HG03571 (cell line): ENCODE measurements around the gene USP5.
"Not testable (repeated sequence)": the region's sequence is repeated elsewhere in the genome, so short reads cannot be mapped to it uniquely, and the experiment has no call there.

Source experiments
- ATAC-seq: cut with Tn5 transposase; IDR thresholded peaks from one replicate; pipeline ENCODE4 v1.9.1; 2021; ENCODE audit not compliant: unreplicated experiment

USP5 gene

DNA sequence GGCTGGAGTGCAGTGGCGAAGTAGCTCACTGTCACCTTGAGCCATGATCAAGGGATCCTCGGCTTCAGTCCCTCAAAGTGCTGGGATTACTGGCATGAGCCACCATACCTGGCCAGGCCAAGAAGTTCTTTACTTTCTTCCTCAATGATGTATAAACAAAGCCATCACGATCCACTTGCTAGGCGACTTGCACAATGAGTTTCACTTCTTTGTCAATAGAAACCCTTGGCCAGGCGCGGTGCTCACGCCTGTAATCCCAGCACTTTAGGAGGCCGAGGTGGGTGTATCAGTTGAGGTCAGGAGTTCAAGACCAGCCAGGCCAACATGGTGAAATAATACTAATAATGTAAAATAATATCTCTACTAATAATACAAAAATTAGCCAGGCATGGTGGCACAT, 35.5 kb downstream of the USP5 start:
- no peak for ATAC-seq

- no peak for ATAC-seq
Observed at GRCh38 chr12:6888360-6888759, 36.4 kb downstream of the USP5 start.

- not testable (repeated sequence) for ATAC-seq
Observed at GRCh38 chr12:6888794-6889193, 36.8 kb downstream of the USP5 start.

GRCh38 chr12:6889775-6890573, 38.0 kb downstream of the USP5 start:
- not testable (repeated sequence) for ATAC-seq

GRCh38 chr12:6890789-6891645, 39.1 kb downstream of the USP5 start:
- peak; percentile 95 for ATAC-seq

DNA sequence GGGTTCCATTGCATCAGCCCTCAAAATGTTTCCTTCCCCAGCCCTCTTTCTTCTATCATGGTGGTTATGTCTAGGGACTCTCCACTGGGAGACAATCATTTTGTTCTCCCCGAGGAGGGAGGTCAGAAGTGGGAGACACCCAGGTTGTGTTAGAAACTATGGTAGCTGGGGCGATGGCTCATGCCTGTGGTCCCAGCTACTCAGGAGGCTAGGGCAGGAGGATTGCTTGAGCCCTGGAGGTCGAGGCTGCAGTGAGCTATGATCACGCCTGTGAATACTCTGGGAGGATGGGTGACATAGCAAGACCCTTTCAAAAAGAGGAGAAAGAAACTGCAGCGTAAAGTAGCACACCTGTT, 39.7 kb downstream of the USP5 start:
- no peak for ATAC-seq

- ATAC-seq: not testable (repeated sequence)
Observed at GRCh38 chr12:6892683-6893082, 40.7 kb downstream of the USP5 start.

DNA sequence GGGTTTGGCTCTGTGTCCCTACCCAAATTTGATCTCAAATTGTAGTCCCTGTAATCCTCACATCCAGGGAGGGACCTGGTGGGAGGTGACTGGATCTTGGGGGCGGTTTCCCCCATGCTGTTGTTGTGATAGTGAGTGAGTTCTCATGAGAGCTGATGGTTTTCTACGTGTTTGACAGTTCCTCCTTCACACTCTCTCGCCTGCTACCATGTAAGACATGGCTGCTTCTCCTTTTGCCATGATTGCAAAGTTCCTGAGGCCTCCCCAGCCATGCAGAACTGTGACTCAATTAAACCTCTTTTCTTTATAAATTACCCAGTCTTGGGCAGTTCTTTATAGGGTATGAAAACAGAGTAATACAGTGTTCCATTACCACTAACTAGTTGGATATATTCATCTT, 42.4 kb downstream of the USP5 start:
- no peak for ATAC-seq

GRCh38 chr12:6896846-6897435, 45.0 kb downstream of the USP5 start:
- ATAC-seq: no peak

- no peak for ATAC-seq
Observed at GRCh38 chr12:6899427-6899826, 47.5 kb downstream of the USP5 start.

DNA sequence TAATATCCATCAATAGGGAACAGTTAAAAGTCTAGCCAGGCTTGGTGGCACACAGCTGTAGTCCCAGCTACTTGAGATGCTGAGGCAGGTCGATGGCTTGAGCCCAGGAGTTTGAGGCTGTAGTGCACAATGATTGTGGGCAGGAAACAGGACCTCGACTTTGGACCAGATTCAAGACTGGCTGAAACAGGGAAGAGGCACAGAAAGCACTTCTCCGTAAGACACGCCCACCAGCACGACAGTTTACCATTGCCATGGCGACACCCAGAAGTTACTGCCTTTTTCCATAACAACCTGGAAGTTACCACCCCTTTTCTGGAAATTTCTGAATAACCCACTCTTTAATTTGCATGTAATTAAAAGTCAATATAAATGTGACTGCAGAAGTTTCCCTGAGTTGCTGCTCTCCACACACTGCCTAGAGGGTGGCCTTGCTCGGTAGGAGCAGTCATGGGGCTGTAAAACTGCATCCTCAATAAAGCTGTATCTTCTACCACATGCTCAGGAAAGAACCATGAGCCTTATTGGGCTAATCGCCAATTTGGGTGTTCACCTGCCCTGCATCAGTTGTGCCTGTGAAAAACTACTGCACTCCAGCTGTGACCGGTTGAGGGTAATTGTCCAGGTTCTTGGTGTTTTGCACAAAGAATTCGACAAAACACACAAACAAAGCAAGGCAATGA, 48.0 kb downstream of the USP5 start:
- ATAC-seq: no peak

DNA sequence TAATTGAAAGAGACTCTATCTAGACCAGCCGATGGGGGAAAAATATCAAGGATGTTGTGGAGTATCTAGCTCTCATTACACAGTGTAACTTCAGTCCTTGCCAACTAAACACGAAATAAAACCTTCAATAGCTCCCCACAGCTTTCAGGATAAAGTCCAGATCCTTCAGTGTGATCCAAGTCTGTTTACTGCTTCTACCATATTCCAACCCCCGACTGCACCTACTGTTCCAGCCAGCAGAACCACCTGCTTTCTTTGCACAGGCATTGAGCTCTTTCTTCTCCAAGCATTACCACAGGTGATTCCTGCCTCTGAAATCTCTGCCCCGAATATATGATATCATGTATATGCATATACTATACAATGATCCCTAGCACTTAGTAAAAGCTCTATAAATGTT, 50.5 kb downstream of the USP5 start:
- no peak for ATAC-seq

GRCh38 chr12:6903722-6904121, 51.8 kb downstream of the USP5 start:
- ATAC-seq: no peak

DNA sequence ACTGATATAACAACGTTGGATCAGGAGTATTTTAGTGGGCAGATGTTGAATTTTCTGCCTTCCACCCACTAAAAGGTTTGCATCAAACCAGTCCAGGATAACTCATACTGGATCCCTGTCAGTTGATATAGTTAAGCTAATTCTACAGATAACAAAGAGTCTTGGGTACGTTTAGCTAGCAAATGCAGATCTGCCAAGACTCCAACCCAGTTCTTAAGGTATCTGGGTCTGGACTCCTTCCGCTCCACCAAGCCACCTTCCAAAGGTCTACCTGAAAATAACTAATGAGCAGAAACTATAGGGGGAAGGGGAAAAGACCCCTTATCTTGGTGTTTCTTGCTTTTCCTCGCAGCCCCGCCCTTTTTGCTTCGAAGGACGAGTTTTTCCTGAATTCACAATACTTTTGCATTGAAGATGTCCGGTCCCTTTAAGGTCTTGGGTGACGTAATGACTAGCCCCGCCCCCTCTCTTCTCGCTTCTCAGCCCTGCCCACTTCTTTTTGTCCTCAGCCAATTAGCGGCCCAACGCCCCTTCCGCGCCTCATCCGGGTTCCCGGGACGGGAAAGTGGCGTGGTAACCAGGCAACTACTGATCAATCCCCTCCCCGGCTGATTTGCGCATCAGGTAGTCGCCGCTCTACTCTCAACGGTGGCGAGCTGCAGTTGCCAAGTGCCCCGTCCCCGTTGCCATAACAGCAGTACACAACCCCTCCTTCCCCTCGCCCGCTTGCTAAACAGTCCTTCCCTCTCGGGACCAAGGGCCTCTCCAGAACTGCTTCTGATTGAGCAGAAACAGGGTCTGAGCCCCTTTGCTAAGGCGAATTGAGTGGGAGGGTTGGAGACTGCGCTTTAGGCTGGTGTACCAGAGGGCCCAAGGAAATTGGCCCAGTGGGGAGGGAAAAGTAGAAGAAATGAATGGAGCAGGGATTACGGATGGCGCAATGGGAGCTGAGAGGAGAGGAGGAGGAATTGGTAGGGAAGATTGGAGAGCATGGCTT, 52.6 kb downstream of the USP5 start, which contains the start of gene LRRC23:
Gene LRRC23, plus strand, starts transcription at position 543 of the 997 bp plus-strand sequence. CDS start 812 bp downstream, outside the sequence.
- peak; percentile 93 for ATAC-seq

- no peak for ATAC-seq
Observed at GRCh38 chr12:6905414-6906040, 53.6 kb downstream of the USP5 start.

- not testable (repeated sequence) for ATAC-seq
Observed at GRCh38 chr12:6908141-6908540, 56.2 kb downstream of the USP5 start.

DNA sequence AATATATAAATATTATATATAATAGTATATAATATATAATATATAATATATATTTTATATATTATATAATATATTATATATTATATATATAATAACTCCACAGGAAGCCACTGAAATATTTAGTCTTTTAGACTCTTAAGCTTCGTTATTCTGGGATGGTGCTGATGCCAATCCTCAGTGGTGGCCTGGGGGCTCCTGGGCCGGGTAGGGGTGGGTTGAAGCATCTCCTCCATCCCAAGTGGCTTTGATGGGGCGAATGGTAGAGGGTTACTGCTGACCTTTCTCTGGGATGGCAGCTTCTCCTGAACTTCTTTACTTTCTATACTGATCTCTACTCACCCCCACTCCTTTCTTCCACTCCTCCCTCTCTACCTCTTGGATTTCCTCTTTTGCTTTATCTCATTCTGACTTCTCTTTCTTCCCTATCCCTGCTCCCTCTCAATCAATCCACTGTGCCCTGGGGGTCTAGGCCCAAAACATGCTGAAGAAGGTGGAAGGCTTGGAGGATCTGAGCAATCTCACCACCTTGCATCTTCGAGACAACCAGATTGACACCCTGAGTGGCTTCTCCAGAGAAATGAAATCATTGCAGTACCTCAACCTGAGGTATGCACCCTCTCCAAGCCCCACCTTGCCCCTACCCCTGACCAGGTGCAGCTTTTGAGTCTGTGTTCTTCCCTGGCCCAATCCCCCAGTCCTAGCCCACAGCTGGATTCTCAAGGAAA, 57.6 kb downstream of the USP5 start:
- no peak for ATAC-seq

GRCh38 chr12:6912164-6912935, 60.4 kb downstream of the USP5 start:
- ATAC-seq: no peak
